ENCODE data around the gene TMEM106B. TPM values are rescaled to one million over a fixed set of nuclear protein-coding genes. Genes with fewer than 3 reads are reported as not detected.
A peak's percentile ranks its signal among the peaks of the same experiment; 100 is the strongest.

Gene TMEM106B
- total and polyA plus RNA-seq, 10 of the 15 experiments (the other 5 are each of a cell fraction or from before 2014, with no cell fraction given), result 3.7 to 21.2 (median 12.3) TPM

- in situ Hi-C loops (cut with MboI), result no loop called here
- POLR2A ChIA-PET, result no interaction called here
- no peaks in the 10 kb centered on the region for H3K4me1 ChIP-seq (ENCODE audit: control insufficient read depth, insufficient read depth, low read length)
- H3K79me2 ChIP-seq (ENCODE audit: control insufficient read depth, insufficient read depth, low read length), result no peaks in the 10 kb centered on the region
- no peaks in the 10 kb centered on the region for H3K36me3 ChIP-seq (ENCODE audit: control insufficient read depth in 2 of 2, insufficient read depth in 2 of 2, low read length in 1 of 2)
- CTCF ChIA-PET, result no interaction called here
- FAIRE-seq (peak; percentile 35), DNase-seq (ENCODE audit: low read depth, low spot score) (no peak), ATAC-seq (no peak)
- H3K4me2 ChIP-seq (ENCODE audit: control insufficient read depth, insufficient read depth), result no peak overlapping the region
- intact Hi-C loops (cut with micrococcal nuclease; ENCODE audit: unreplicated experiment), result no loop called here
- no peak overlapping the region for H2AFZ ChIP-seq (ENCODE audit: control insufficient read depth, low read depth, low read length)
- H3K27ac ChIP-seq (ENCODE audit: control insufficient read depth, insufficient read depth), result no peak overlapping the region
- RAD21 ChIA-PET (ENCODE audit: unreplicated experiment), result no interaction called here
- H4K20me1 ChIP-seq (ENCODE audit: control insufficient read depth, insufficient read depth), result no peaks in the 10 kb centered on the region
- no peak overlapping the region for H3K4me3 ChIP-seq
- H3K9ac ChIP-seq (ENCODE audit: control insufficient read depth, insufficient read depth, low read length), result no peak overlapping the region
- no TSS peak for BruUV-seq (replicated peaks)
- no peaks in the 10 kb centered on the region for H3K27me3 ChIP-seq (replicated peaks in 1 of 2; ENCODE audit: control insufficient read depth in 2 of 2, insufficient read depth in 2 of 2, low read length in 1 of 2)
- SMC1A ChIA-PET (ENCODE audit: uncharacterized antibody, unreplicated experiment), result interaction anchor here (0.7 kb wide), 1 partner anchor 209 kb away, joined by 3 read pairs; no protein-coding TSS in a partner anchor
- no peaks in the 10 kb centered on the region; the same call in 2 of the 3 replicates for H3K9me3 ChIP-seq (replicated peaks; ENCODE audit: control insufficient read depth, insufficient read depth, low read length)
- TF ChIP-seq TBL1XR1 (IDR thresholded peaks at IDR 0.05; ENCODE audit: low read depth, low read length) (no peak), LARP7 (IDR thresholded peaks at IDR 0.05) (no peak), EP300 (IDR thresholded peaks at IDR 0.05; ENCODE audit: borderline replicate concordance in 1 of 2, control insufficient read depth in 1 of 2, low read depth in 2 of 2, low read length in 2 of 2) (no peak), TCF7 (IDR thresholded peaks at IDR 0.05; ENCODE audit: borderline replicate concordance) (no peak), PAX5 (IDR thresholded peaks at IDR 0.05; ENCODE audit: borderline replicate concordance, low read depth, low read length) (no peak), SMARCA5 (IDR thresholded peaks at IDR 0.05) (no peak), ZZZ3 (IDR thresholded peaks at IDR 0.05; ENCODE audit: control insufficient read depth, insufficient read length, low read depth) (no peak)
- TF ChIP-seq, protein P1, sequence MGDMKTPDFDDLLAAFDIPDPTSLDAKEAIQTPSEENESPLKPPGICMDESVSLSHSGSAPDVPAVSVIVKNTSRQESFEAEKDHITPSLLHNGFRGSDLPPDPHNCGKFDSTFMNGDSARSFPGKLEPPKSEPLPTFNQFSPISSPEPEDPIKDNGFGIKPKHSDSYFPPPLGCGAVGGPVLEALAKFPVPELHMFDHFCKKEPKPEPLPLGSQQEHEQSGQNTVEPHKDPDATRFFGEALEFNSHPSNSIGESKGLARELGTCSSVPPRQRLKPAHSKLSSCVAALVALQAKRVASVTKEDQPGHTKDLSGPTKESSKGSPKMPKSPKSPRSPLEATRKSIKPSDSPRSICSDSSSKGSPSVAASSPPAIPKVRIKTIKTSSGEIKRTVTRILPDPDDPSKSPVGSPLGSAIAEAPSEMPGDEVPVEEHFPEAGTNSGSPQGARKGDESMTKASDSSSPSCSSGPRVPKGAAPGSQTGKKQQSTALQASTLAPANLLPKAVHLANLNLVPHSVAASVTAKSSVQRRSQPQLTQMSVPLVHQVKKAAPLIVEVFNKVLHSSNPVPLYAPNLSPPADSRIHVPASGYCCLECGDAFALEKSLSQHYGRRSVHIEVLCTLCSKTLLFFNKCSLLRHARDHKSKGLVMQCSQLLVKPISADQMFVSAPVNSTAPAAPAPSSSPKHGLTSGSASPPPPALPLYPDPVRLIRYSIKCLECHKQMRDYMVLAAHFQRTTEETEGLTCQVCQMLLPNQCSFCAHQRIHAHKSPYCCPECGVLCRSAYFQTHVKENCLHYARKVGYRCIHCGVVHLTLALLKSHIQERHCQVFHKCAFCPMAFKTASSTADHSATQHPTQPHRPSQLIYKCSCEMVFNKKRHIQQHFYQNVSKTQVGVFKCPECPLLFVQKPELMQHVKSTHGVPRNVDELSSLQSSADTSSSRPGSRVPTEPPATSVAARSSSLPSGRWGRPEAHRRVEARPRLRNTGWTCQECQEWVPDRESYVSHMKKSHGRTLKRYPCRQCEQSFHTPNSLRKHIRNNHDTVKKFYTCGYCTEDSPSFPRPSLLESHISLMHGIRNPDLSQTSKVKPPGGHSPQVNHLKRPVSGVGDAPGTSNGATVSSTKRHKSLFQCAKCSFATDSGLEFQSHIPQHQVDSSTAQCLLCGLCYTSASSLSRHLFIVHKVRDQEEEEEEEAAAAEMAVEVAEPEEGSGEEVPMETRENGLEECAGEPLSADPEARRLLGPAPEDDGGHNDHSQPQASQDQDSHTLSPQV (IDR thresholded peaks at IDR 0.05), result no peak
These were observed 16.9 kb downstream of the TMEM106B start for GRCh38 chr7:12228024-12228423.
